DND-41 (cell line): Measurements from ENCODE around the gene VAV2.

ENCODE experiments used
- CTCF ChIP-seq: IDR thresholded peaks from 2 replicates; pipeline ENCODE4 v1.5.1; 2012; ENCODE audit warnings: borderline replicate concordance, low read length, moderate library complexity, mild to moderate bottlenecking; ENCODE audit not compliant: poor library complexity, severe bottlenecking; ENCODE audit errors: extremely low read depth
- EZH2 ChIP-seq: IDR thresholded peaks from 3 replicates; pipeline ENCODE4 v1.6.1; 2012; ENCODE audit warnings: borderline replicate concordance, low read depth, mild to moderate bottlenecking, moderate library complexity, low read length, inconsistent platforms; ENCODE audit not compliant: severe bottlenecking

- TF ChIP-seq CTCF (no peak), EZH2 (no peak)
These were observed 10.7 kb upstream of the VAV2 start for GRCh38 chr9:134002796-134003195.
